H1 (cell line): ENCODE data around the gene DHRS7C. TPM values are rescaled to one million over a fixed set of nuclear protein-coding genes. Genes with fewer than 3 reads are reported as not detected.
"Not testable (repeated sequence)": the region's sequence is repeated elsewhere in the genome, so short reads cannot be mapped to it uniquely, and the experiment has no call there.

Experiments used
- CTCF ChIA-PET: fragments of 300-600 bp; sonication (Branson Sonifier 250); formaldehyde crosslinking; loops from one replicate; lab custom pipeline; 2021; ENCODE audit not compliant: partially characterized antibody; lab: Charles Lee
- POLR2A ChIA-PET: fragments of 300-600 bp; sonication (Branson Sonifier 250); formaldehyde crosslinking; loops from one replicate; lab custom pipeline; 2021; ENCODE audit warnings: inconsistent platforms; ENCODE audit not compliant: partially characterized antibody; lab: Charles Lee
- DNase-seq, 2 experiments: peaks; one replicate each; pipeline versions ENCODE4 v3.0.0 to v3.0.0-alpha.2; 2010 to 2022; ENCODE audit warnings: low spot score in 2 of 2, low read depth in 1 of 2, mixed read lengths in 1 of 2
- FAIRE-seq: peaks from 2 replicates; lab custom pipeline; 2011; peaks lifted over from hg19 to GRCh38; lab: Jason Lieb, UNC
- H2AFZ ChIP-seq: 2 replicates; pipeline ENCODE4 v1.8.1; 2012; ENCODE audit warnings: low read length, inconsistent platforms
- H2AK5ac ChIP-seq: 2 replicates; pipeline ENCODE4 v1.6.1; 2013; ENCODE audit warnings: low read depth, low read length
- H2BK120ac ChIP-seq: replicated peaks from 2 replicates; pipeline ENCODE3; 2013; ENCODE audit warnings: low read depth, low read length, inconsistent platforms
- H2BK12ac ChIP-seq: 2 replicates; pipeline ENCODE4 v1.6.1; 2013; ENCODE audit warnings: low read depth, low read length
- H2BK15ac ChIP-seq: 2 replicates; pipeline ENCODE4 v1.6.1; 2013; ENCODE audit warnings: low read length
- H2BK20ac ChIP-seq: 2 replicates; pipeline ENCODE4 v1.6.1; 2013; ENCODE audit warnings: low read length
- H2BK5ac ChIP-seq: 2 replicates; pipeline ENCODE4 v1.6.1; 2013; ENCODE audit warnings: low read depth, low read length
- H3K14ac ChIP-seq: 2 replicates; pipeline ENCODE4 v1.6.1; 2013; ENCODE audit warnings: inconsistent platforms; ENCODE audit not compliant: insufficient read length
- H3K18ac ChIP-seq: 2 replicates; pipeline ENCODE4 v1.6.1; 2013; ENCODE audit warnings: low read length; ENCODE audit errors: extremely low read depth
- H3K23ac ChIP-seq: 2 replicates; pipeline ENCODE4 v1.6.1; 2013; ENCODE audit warnings: inconsistent platforms; ENCODE audit not compliant: insufficient read length
- H3K23me2 ChIP-seq: 2 replicates; pipeline ENCODE4 v1.6.1; 2013; ENCODE audit warnings: low read depth, low read length
- H3K27ac ChIP-seq: 2 replicates; pipeline ENCODE4 v1.6.1; 2011; ENCODE audit warnings: low read depth, low read length, inconsistent platforms
- H3K27me3 ChIP-seq, 4 experiments: replicated peaks in 1 of 4; 1 replicate in 1 of 4; 2 replicates in 3 of 4; pipeline versions ENCODE4 v1.6.1 to v1.8.1; 2011 to 2013; ENCODE audit warnings: low read length in 3 of 4, mild to moderate bottlenecking in 3 of 4, inconsistent platforms in 2 of 4, mixed read lengths in 2 of 4, moderate library complexity in 1 of 4; ENCODE audit not compliant: control insufficient read depth in 3 of 4, insufficient read depth in 3 of 4; ENCODE audit errors: extremely low read depth in 1 of 4
- H3K36me3 ChIP-seq, 4 experiments: 2 replicates each; pipeline versions ENCODE4 v1.6.1 to v1.8.1; 2011 to 2013; ENCODE audit warnings: mild to moderate bottlenecking in 4 of 4, low read length in 3 of 4, moderate library complexity in 2 of 4, control low read depth in 1 of 4, inconsistent platforms in 1 of 4; ENCODE audit not compliant: insufficient read depth in 4 of 4, control insufficient read depth in 2 of 4
- H3K4ac ChIP-seq: replicated peaks from 2 replicates; pipeline ENCODE3; 2013; ENCODE audit warnings: low read length, low read depth, mixed read lengths, inconsistent platforms; ENCODE audit not compliant: insufficient read length
- H3K4me1 ChIP-seq, 4 experiments: replicated peaks in 1 of 4; 1 replicate in 1 of 4; 2 replicates in 3 of 4; pipeline versions ENCODE4 v1.6.1 to v1.8.1; 2011 to 2013; ENCODE audit warnings: low read length in 3 of 4, inconsistent platforms in 2 of 4, mixed read lengths in 1 of 4; ENCODE audit not compliant: insufficient read depth in 4 of 4, control insufficient read depth in 3 of 4
- H3K4me2 ChIP-seq, 2 experiments: 2 replicates each; pipeline versions ENCODE4 v1.6.1 to v1.8.1; 2011 to 2013; ENCODE audit warnings: low read depth in 2 of 2, low read length in 2 of 2, control low read depth in 1 of 2, inconsistent platforms in 1 of 2, mild to moderate bottlenecking in 1 of 2; ENCODE audit not compliant: insufficient read depth in 1 of 2
- H3K4me3 ChIP-seq, 4 experiments: fragments of 200-600, 300-600 bp in 1 of 4; sonication (generic), shearing (Covaris generic), sonication (Bioruptor Twin) in 1 of 4; 2 replicates each; pipeline versions ENCODE4 v1.5.1 to v1.8.1; 2011 to 2016; ENCODE audit warnings: low read length in 4 of 4, low read depth in 3 of 4, control low read depth in 2 of 4, inconsistent platforms in 2 of 4, mild to moderate bottlenecking in 2 of 4, mixed read lengths in 1 of 4, moderate library complexity in 1 of 4; ENCODE audit not compliant: insufficient read depth in 2 of 4; ENCODE audit errors: extremely low read depth in 1 of 4
- H3K56ac ChIP-seq: replicated peaks from 2 replicates; pipeline ENCODE3; 2013; ENCODE audit warnings: low read depth, mild to moderate bottlenecking, mixed read lengths, low read length, inconsistent platforms; ENCODE audit not compliant: insufficient read length
- H3K79me1 ChIP-seq: 2 replicates; pipeline ENCODE4 v1.6.1; 2013; ENCODE audit warnings: low read depth, low read length, control low read depth
- H3K79me2 ChIP-seq, 2 experiments: 2 replicates each; pipeline versions ENCODE4 v1.6.1 to v1.8.1; 2012 to 2013; ENCODE audit warnings: low read length in 2 of 2, mild to moderate bottlenecking in 2 of 2, inconsistent platforms in 1 of 2; ENCODE audit not compliant: insufficient read depth in 2 of 2, control insufficient read depth in 1 of 2
- H3K9ac ChIP-seq, 4 experiments: replicated peaks in 1 of 4; 1 replicate in 1 of 4; 2 replicates in 3 of 4; pipeline versions ENCODE4 v1.6.1 to v1.8.1; 2011 to 2013; ENCODE audit warnings: low read depth in 3 of 4, low read length in 3 of 4, control low read depth in 2 of 4, mild to moderate bottlenecking in 2 of 4, moderate library complexity in 2 of 4, inconsistent platforms in 1 of 4; ENCODE audit errors: extremely low read depth in 1 of 4
- H3K9me3 ChIP-seq, 2 experiments: 2 replicates each; pipeline versions ENCODE4 v1.6.1 to v1.8.1; 2012 to 2013; ENCODE audit warnings: mild to moderate bottlenecking in 2 of 2, moderate library complexity in 2 of 2, control low read depth in 1 of 2, inconsistent platforms in 1 of 2, low read depth in 1 of 2, low read length in 1 of 2, mixed read lengths in 1 of 2; ENCODE audit not compliant: insufficient read depth in 2 of 2
- H4K20me1 ChIP-seq, 2 experiments: replicated peaks in 1 of 2; 2 replicates each; pipeline versions ENCODE3 to v1.8.1; 2011 to 2013; ENCODE audit warnings: inconsistent platforms in 2 of 2, low read length in 2 of 2, mild to moderate bottlenecking in 1 of 2; ENCODE audit not compliant: insufficient read depth in 2 of 2, control insufficient read depth in 1 of 2
- H4K5ac ChIP-seq: 2 replicates; pipeline ENCODE4 v1.6.1; 2013; ENCODE audit warnings: low read length, low read depth, mixed read lengths, inconsistent platforms; ENCODE audit not compliant: insufficient read length
- H4K8ac ChIP-seq: 2 replicates; pipeline ENCODE4 v1.8.0; 2013; ENCODE audit warnings: mild to moderate bottlenecking, moderate library complexity, low read length, inconsistent platforms; ENCODE audit not compliant: insufficient read depth; ENCODE audit errors: extremely low read depth
- H4K91ac ChIP-seq: replicated peaks from 2 replicates; pipeline ENCODE3; 2013; ENCODE audit warnings: low read length, mixed read lengths, inconsistent platforms; ENCODE audit not compliant: insufficient read length
- WGBS, 2 experiments: shearing (Covaris generic) in 1 of 2; methylation state at CpG; one replicate each; pipeline versions ENCODE4 v1.1.6 to v1.1.7; 2013 to 2015; ENCODE audit warnings: low lambda C conversion rate in 2 of 2, mixed read lengths in 2 of 2, inconsistent platforms in 1 of 2, low coverage in 1 of 2, missing lambda C conversion rate in 1 of 2; ENCODE audit not compliant: insufficient replicate concordance in 2 of 2, insufficient coverage in 1 of 2, insufficient read length in 1 of 2; ENCODE audit errors: extremely low coverage in 1 of 2, missing lambda C conversion rate in 1 of 2; 5-methylcytosine and 5-hydroxymethylcytosine counted together
- polyA plus RNA-seq, 7 experiments: library from polyadenylated mRNA; depleted of rRNA in 3 of 7; stranded (reverse) in 5 of 7; unstranded in 2 of 7; fragments of >200 nt in 5 of 7; fragments of 200-250 nt in 2 of 7; gene quantifications; 1 replicate in 5 of 7; 2 replicates in 1 of 7; 4 replicates in 1 of 7; pipeline versions ENCODE4 v1.2.1 to v1.2.3, GENCODE V29; 2011 to 2013; ENCODE audit warnings: missing spikeins in 2 of 7, mixed read lengths in 2 of 7
- total RNA-seq: library from RNA; stranded (reverse); fragmentation: NEBNext Ultra II Directional; extraction: Animal tissue kit (Norgen Biotek cat#: 25700); gene quantifications from 2 replicates; pipeline ENCODE4 v1.2.1, GENCODE V29; 2021

DHRS7C gene
- total and polyA plus RNA-seq, 2 of the 8 experiments (the other 6 are each of a cell fraction or from before 2014, with no cell fraction given): not detected

GRCh38 chr17:9783465-9783864 is 7.9 kb downstream of the DHRS7C start:
- H2AK5ac ChIP-seq, H4K8ac ChIP-seq, POLR2A ChIA-PET, H4K20me1 ChIP-seq, H3K4me1 ChIP-seq, H2BK120ac ChIP-seq, H3K23me2 ChIP-seq, H2BK12ac ChIP-seq, H3K79me1 ChIP-seq, H3K18ac ChIP-seq, DNase-seq, H2BK5ac ChIP-seq, H3K4me3 ChIP-seq, FAIRE-seq, H4K91ac ChIP-seq, H4K5ac ChIP-seq, H3K14ac ChIP-seq, H3K56ac ChIP-seq, H3K27ac ChIP-seq, H3K27me3 ChIP-seq, H3K4me2 ChIP-seq, H3K4ac ChIP-seq, H2BK20ac ChIP-seq, H2AFZ ChIP-seq, H3K79me2 ChIP-seq, H3K23ac ChIP-seq, H2BK15ac ChIP-seq, H3K9ac ChIP-seq, H3K9me3 ChIP-seq, H3K36me3 ChIP-seq: not testable (repeated sequence)
- 91 to 100% methylated on average over 2 to 5 of the region's 5 CpGs for WGBS, 2 experiments
- CTCF ChIA-PET: interaction anchor here (0.6 to 1.3 kb wide), 3 partner anchors 12 to 833 kb away, joined by 3 to 4 read pairs (median 3); no protein-coding TSS in a partner anchor
